ENCODE data around the gene RWDD2A.

The RWDD2A gene

GRCh38 chr6:83199173-83199862 lies 6.2 kb downstream of the RWDD2A start:
- no peak for DNase-seq

- DNase-seq, result no peak
These were observed 6.7 kb downstream of the RWDD2A start for GRCh38 chr6:83199863-83200225.

- DNase-seq, result no peak
These were observed 8.9 kb downstream of the RWDD2A start for GRCh38 chr6:83202031-83202430.

GRCh38 chr6:83215131-83216047 lies 22.2 kb downstream of the RWDD2A start:
- peak; percentile 55 to 64 for DNase-seq

- DNase-seq, result no peak
These were observed 23.6 kb downstream of the RWDD2A start for GRCh38 chr6:83216806-83217205.

- no peak for DNase-seq
These were observed 25.5 kb downstream of the RWDD2A start for GRCh38 chr6:83218646-83219045.

GRCh38 chr6:83220121-83220520 lies 27.0 kb downstream of the RWDD2A start:
- no peak for DNase-seq

GRCh38 chr6:83221276-83221675 lies 28.1 kb downstream of the RWDD2A start:
- no peak for DNase-seq

- DNase-seq, result no peak
These were observed 28.8 kb downstream of the RWDD2A start for GRCh38 chr6:83221889-83222479.

- DNase-seq, result no peak
These were observed 33.4 kb downstream of the RWDD2A start for GRCh38 chr6:83226517-83226916.

GRCh38 chr6:83231146-83231545 lies 38.0 kb downstream of the RWDD2A start:
- DNase-seq, result no peak

- DNase-seq, result no peak
These were observed 54.3 kb downstream of the RWDD2A start for GRCh38 chr6:83247471-83247870.

All from activated T-cell treated with anti-CD3 and anti-CD28 coated beads, Interleukin-2, amount 50 U/mL, for 48 hours (primary cell).